BE2C (cell line): Measurements from ENCODE around the gene CCR6.

Source experiments
- DNase-seq: peaks from one replicate; pipeline ENCODE4 v3.0.0-alpha.2; 2020
- H3K27me3 ChIP-seq: fragments of 250-450 bp; sonication (Bioruptor Pico); 2 replicates; pipeline ENCODE4 v1.5.1; 2020; ENCODE audit warnings: mild to moderate bottlenecking
- H3K36me3 ChIP-seq: fragments of 250-450 bp; sonication (Bioruptor Pico); 2 replicates; pipeline ENCODE4 v1.5.1; 2020; ENCODE audit warnings: mild to moderate bottlenecking
- H3K4me1 ChIP-seq: fragments of 250-450 bp; sonication (Bioruptor Pico); 2 replicates; pipeline ENCODE4 v1.5.1; 2020
- H3K4me3 ChIP-seq: 2 replicates; pipeline ENCODE4 v1.5.1; 2011; ENCODE audit warnings: low read depth, low read length
- H3K9me3 ChIP-seq: fragments of 250-450 bp; sonication (Bioruptor Pico); 2 replicates; pipeline ENCODE4 v1.5.1; 2020
- CTCF ChIP-seq: IDR thresholded peaks from 2 replicates; pipeline ENCODE4 v1.5.1; 2012; ENCODE audit warnings: mild to moderate bottlenecking, low read depth, low read length

CCR6 gene

GRCh38 chr6:167125410-167125809 lies 2.5 kb downstream of the CCR6 start:
- TF ChIP-seq CTCF, result no peak
- no peaks in the 10 kb centered on the region for H3K27me3 ChIP-seq
- no peaks in the 10 kb centered on the region for H3K36me3 ChIP-seq
- no peaks in the 10 kb centered on the region for H3K9me3 ChIP-seq
- 0 out of 2 replicates have a peak, but pooled peaks cover 2% of the 10 kb centered on the region for H3K4me1 ChIP-seq
- H3K4me3 ChIP-seq, result no peak overlapping the region
- DNase-seq, result no peak

- DNase-seq, result no peak
- H3K36me3 ChIP-seq, result no peaks in the 10 kb centered on the region
- no peak for TF ChIP-seq CTCF
- 0 out of 2 replicates have a peak, but pooled peaks cover 2% of the 10 kb centered on the region for H3K4me1 ChIP-seq
- no peaks in the 10 kb centered on the region for H3K9me3 ChIP-seq
- H3K4me3 ChIP-seq, result no peak overlapping the region
- no peaks in the 10 kb centered on the region for H3K27me3 ChIP-seq
These were observed 3.0 kb downstream of the CCR6 start for GRCh38 chr6:167125855-167126349.

GRCh38 chr6:167127785-167128531 lies 5.1 kb downstream of the CCR6 start:
- Histone ChIP-seq H3K36me3 (no peaks in the 10 kb centered on the region), H3K4me1 (0 out of 2 replicates have a peak, but pooled peaks cover 2% of the 10 kb centered on the region), H3K4me3 (no peak overlapping the region), H3K9me3 (no peaks in the 10 kb centered on the region), H3K27me3 (no peaks in the 10 kb centered on the region)
- TF ChIP-seq CTCF, result no peak
- no peak for DNase-seq

GRCh38 chr6:167129159-167129558 lies 6.3 kb downstream of the CCR6 start:
- H3K4me3 ChIP-seq, result no peak overlapping the region
- no peak for DNase-seq
- H3K27me3 ChIP-seq, result no peaks in the 10 kb centered on the region
- no peaks in the 10 kb centered on the region for H3K36me3 ChIP-seq
- no peak for TF ChIP-seq CTCF
- H3K9me3 ChIP-seq, result no peaks in the 10 kb centered on the region
- H3K4me1 ChIP-seq, result 0 out of 2 replicates have a peak, but pooled peaks cover 2% of the 10 kb centered on the region

GRCh38 chr6:167129562-167129961 lies 6.7 kb downstream of the CCR6 start:
- Histone ChIP-seq H3K36me3 (no peaks in the 10 kb centered on the region), H3K27me3 (no peaks in the 10 kb centered on the region), H3K4me1 (0 out of 2 replicates have a peak, but pooled peaks cover 2% of the 10 kb centered on the region), H3K9me3 (no peaks in the 10 kb centered on the region), H3K4me3 (no peak overlapping the region)
- TF ChIP-seq CTCF, result no peak
- DNase-seq, result no peak

- no peak overlapping the region for H3K4me3 ChIP-seq
- H3K9me3 ChIP-seq, result no peaks in the 10 kb centered on the region
- no peak for DNase-seq
- no peaks in the 10 kb centered on the region for H3K27me3 ChIP-seq
- H3K36me3 ChIP-seq, result no peaks in the 10 kb centered on the region
- TF ChIP-seq CTCF, result no peak
- H3K4me1 ChIP-seq, result 0 out of 2 replicates have a peak, but pooled peaks cover 2% of the 10 kb centered on the region
These were observed 7.2 kb downstream of the CCR6 start for GRCh38 chr6:167130008-167130677.
